Adipose tissue (tissue), 3 donors: ENCODE results near the gene PLG. TPM values are rescaled to one million over a fixed set of nuclear protein-coding genes. Genes with fewer than 3 reads are reported as not detected.
"Not testable (repeated sequence)": the region's sequence is repeated elsewhere in the genome, so short reads cannot be mapped to it uniquely, and the experiment has no call there.

Experiments used
- H3K27ac ChIP-seq: one replicate; pipeline ENCODE4 v1.5.1; 2013; ENCODE audit warnings: low read depth, low read length
- WGBS, 3 donors: extraction: QIAGEN DNeasy Blood & Tissue Kit; methylation state at CpG; one replicate each; pipeline ENCODE4 v1.1.7; 2013; 5-methylcytosine and 5-hydroxymethylcytosine counted together
- polyA plus RNA-seq, 3 donors: library from polyadenylated mRNA; stranded (reverse); fragments of 200-250 nt; gene quantifications; one replicate each; pipeline ENCODE4 v1.2.3, GENCODE V29; 2013
- donor health status: healthy with polysubstance abuse.
- donor health status: Bipolar disorder and iron deficiency.
- donor health status: healthy.

PLG gene
- not detected for polyA plus RNA-seq

GRCh38 chr6:160701918-160702680 is at the start of gene PLG:
Gene PLG (plus strand): TSS chr6:160702244. CDS start chr6:160702305, 61 bp downstream.
- 55 to 92% (median 85%) methylated on average over 6 of the region's 6 CpGs for WGBS, 3 donors
- H3K27ac ChIP-seq: not testable (repeated sequence)

DNA sequence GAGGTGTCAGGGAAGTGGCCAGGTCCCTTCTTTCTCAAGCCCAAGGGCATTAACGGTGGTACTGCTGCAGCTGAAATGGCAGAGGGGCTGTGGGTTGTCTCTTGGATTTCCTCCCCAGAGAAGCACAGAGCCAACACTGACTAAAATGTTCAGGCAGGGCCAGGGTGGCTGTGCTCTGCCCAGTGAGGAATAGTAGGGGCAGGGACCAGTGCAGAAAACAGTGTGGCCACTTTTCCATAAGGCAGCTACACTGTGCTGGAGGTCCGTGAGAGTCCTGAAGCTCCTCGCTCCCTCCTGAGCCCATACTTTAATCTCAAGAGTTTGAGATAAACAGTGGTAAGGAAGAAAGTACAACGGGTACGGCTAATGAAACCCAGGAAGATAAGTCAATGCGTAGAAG is 42.5 kb upstream of the PLG start:
- 83 to 89% (median 87%) methylated on average over 6 of the region's 6 CpGs for WGBS, 3 donors
- H3K27ac ChIP-seq: no peak overlapping the region

GRCh38 chr6:160661216-160661615 is 40.8 kb upstream of the PLG start:
- WGBS, 3 donors: 67 to 83% (median 71%) methylated on average over 3 of the region's 3 CpGs

DNA sequence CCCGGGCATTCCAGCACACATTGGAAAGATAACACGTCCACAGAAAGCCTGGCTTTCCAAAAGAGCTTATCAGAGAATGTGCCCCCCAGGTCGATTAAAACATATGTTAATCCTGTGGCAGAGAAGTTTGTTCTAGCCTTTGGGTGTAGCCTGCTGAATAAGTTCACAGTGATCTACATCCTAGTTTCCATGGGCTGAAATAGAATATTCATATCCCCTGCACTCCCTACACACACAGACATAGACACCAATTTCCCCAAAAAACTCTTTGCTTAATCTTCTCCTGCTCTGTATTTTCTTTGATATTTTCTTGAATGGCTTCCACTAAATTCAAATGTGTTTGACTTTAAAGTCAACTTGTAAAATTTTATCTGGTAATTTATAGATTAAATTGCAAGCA is 39.6 kb upstream of the PLG start:
- WGBS, 3 donors: 28 to 35% (median 31%) methylated on average over 3 of the region's 3 CpGs
- H3K27ac ChIP-seq: no peak overlapping the region

More at GRCh38 chr6:160661216-160661615, 40.8 kb upstream of the PLG start:
- H3K27ac ChIP-seq: no peak overlapping the region

GRCh38 chr6:160662842-160663241 is 39.2 kb upstream of the PLG start:
- no peak overlapping the region for H3K27ac ChIP-seq
- WGBS, 3 donors: 62 to 73% (median 69%) methylated on average over 2 of the region's 2 CpGs

DNA sequence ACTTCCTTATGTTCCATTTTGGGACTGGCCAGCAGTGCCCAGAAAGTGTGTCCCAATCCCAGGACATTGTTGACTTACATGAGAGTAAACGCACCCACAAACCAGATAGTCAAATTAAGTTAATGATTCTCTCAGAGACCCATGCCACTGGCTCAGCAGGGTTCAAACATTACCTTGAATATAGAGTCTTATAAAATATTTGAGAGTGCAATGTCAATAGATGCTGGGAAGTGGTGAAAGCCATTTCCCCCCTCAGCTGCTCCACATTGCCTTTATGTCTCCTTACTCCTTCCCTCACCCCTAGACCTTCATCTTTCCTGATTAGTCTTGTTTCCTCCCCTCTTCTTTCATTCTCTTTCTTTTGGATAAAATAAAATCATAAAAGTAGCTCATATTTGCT is 37.8 kb upstream of the PLG start, which contains the start of gene LPA:
LPA (minus strand) TSS at position 78 of the 400 bp plus-strand sequence; CDS start at position 17, 61 bp downstream.
- WGBS, 3 donors: 56 to 100% (median 92%) methylated on average over 1 of the region's 1 CpG
- H3K27ac ChIP-seq: not testable (repeated sequence)

GRCh38 chr6:160667639-160668481 is 34.2 kb upstream of the PLG start:
- no peak overlapping the region for H3K27ac ChIP-seq
- WGBS, 3 donors: 25 to 30% (median 27%) methylated on average over 9 of the region's 9 CpGs

GRCh38 chr6:160668589-160668988 is 33.5 kb upstream of the PLG start:
- H3K27ac ChIP-seq: no peak overlapping the region
- WGBS, 3 donors: 74 to 76% (median 74%) methylated on average over 2 of the region's 2 CpGs

DNA sequence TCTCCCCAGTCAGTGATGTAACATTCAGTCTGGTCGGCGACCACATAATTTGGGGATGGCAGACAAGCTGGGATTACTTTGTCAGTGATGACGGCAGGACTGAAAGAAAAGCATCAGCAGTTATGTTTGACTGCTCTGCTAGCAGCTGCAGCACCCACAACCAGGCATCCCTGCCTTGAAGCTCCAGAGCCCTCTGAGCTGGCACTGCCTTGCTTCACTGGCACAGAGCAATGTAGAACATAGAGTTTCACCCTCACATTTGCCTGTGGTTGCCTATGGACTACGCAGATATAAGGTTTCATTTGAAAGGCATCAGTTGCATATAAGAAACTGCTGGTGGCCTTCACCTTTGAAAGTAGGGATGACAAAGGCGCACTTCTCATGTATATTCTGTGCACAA is 25.6 kb upstream of the PLG start:
- H3K27ac ChIP-seq: not testable (repeated sequence)
- 77 to 84% (median 79%) methylated on average over 5 of the region's 5 CpGs for WGBS, 3 donors

DNA sequence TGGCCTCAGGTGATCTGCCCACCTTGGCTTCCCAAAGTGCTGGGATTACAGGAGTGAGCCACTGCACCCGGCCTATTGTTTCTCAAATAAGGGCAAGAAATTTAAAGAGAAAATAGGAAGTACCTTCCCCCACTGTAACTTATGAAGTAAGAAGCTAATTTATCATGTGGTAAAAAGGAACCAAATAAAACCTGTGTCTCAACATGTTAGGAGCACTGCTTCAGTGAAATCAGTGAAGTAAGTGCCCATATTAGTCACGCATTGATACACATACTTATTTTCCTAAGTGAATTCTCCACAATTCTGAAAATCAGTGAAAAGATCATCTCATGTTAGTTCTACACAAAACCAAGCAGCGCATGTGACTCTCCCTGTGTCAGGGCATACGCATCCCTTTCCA is 23.8 kb upstream of the PLG start:
- WGBS, 3 donors: 74 to 88% (median 80%) methylated on average over 4 of the region's 4 CpGs
- no peak overlapping the region for H3K27ac ChIP-seq

DNA sequence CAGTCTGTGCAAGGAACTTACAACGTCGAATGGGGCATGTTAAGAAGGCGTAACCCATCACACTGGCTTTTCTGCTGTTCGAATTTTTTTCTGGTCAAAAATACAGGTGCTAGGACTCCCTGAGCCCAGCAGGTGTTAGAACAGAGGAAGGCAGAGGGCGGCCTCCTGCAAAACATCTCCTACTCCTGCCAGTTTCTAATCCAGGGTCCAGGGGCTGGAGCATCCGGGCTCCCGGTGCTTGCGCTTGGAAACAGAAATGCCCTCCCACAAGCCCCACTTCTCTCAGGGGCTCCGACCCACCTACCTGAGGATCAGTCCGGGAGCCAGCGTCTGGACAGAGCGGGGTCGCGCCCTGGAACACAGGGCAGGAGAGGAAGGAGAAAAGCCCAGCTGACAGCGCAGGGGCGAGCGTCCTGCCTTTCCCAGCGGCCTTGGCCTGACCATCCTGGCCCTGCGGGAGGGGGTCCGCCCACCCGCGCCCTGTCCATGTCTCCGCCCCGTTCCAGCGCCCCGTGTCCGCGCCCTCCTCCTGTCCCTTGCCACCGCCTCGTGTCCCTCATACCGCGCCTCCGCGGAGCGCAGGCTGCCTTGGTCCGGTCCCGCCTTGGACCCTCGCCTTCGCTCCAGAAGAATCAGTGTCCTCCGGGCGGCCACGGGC is 23.2 kb upstream of the PLG start:
- 6 to 13% (median 11%) methylated on average over 38 to 42 of the region's 42 CpGs for WGBS, 3 donors
- no peak overlapping the region for H3K27ac ChIP-seq

DNA sequence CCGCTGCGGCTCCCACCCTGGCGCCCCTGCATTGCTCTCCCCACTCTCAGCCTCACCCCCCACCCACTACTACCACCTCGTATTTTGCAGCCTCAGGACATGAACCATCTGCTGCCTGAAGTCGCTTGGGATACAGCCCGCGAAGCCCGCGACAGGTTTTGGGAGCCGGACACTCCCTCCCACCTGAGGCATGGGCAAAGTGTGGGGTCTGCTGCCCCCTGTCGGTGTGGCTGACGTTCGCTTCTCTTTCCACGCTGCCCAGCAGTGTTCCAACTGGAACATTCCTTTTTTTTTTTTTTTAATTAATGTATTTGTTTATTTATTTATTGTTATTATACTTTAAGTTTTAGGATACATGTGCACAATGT is 22.7 kb upstream of the PLG start:
- no peak overlapping the region for H3K27ac ChIP-seq
- 5 to 8% (median 7%) methylated on average over 14 of the region's 14 CpGs for WGBS, 3 donors

- not testable (repeated sequence) for H3K27ac ChIP-seq
- WGBS, 3 donors: 93 to 95% (median 93%) methylated on average over 25 to 26 of the region's 32 CpGs
Observed at GRCh38 chr6:160685101-160685761, 16.8 kb upstream of the PLG start.

- no peak overlapping the region for H3K27ac ChIP-seq
- 75 to 84% (median 77%) methylated on average over 5 of the region's 5 CpGs for WGBS, 3 donors
Observed at GRCh38 chr6:160685762-160686450, 16.1 kb upstream of the PLG start.

DNA sequence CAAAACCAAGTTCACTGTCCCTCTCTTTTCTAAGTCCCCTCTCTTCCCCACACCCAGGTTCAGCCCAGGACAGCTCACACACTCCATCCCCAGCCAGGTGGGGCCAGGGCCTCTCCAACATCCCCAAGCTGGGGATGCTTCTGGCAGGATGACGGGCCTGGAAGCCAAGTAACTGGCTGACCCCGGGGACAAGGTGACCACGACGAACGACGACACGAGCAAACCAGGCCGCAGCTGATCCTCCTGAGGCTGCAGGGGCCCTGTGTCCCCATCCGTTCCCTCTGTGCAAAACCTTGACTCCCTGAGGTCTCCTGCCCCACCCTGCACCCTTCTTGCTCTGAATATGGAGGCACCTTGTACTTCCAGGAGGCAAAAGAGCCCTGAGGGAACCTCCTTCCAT is 11.6 kb upstream of the PLG start:
- 85 to 93% (median 86%) methylated on average over 9 of the region's 9 CpGs for WGBS, 3 donors
- no peak overlapping the region for H3K27ac ChIP-seq

GRCh38 chr6:160691617-160692016 is 10.4 kb upstream of the PLG start:
- WGBS, 3 donors: 72 to 80% (median 74%) methylated on average over 5 of the region's 5 CpGs

GRCh38 chr6:160692369-160692959 is 9.6 kb upstream of the PLG start:
- WGBS, 3 donors: 80 to 89% (median 86%) methylated on average over 5 of the region's 5 CpGs

More at GRCh38 chr6:160691617-160692016, 10.4 kb upstream of the PLG start:
- no peak overlapping the region for H3K27ac ChIP-seq

DNA sequence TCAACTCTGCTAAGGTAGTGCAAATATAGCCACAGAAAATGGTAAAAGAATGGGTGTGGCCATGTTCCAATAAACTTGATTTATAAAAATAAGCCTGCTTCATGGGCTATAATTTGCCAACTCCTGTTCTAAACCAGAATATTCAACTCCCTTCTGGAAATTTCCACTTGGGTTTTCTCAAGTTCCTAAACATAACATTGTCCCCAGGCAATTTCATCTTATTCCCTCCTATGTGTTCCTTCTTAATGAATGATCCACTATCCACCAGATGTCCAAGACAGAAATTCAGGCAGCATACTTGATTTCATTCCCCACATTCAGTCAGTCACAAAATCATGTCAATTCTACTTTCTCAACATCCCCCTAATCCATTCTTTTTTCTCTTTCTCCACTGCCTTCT is 7.0 kb upstream of the PLG start:
- not testable (repeated sequence) for H3K27ac ChIP-seq

More at GRCh38 chr6:160692369-160692959, 9.6 kb upstream of the PLG start:
- H3K27ac ChIP-seq: no peak overlapping the region
